Islet of Langerhans (tissue), 1 donor: ENCODE results near the gene ARHGAP11A.
"Not testable (repeated sequence)": the region's sequence is repeated elsewhere in the genome, so short reads cannot be mapped to it uniquely, and the experiment has no call there.

Experiments
- FAIRE-seq: peaks from one replicate; lab custom pipeline; 2011; peaks lifted over from hg19 to GRCh38; lab: Jason Lieb, UNC

The ARHGAP11A gene, protein sequence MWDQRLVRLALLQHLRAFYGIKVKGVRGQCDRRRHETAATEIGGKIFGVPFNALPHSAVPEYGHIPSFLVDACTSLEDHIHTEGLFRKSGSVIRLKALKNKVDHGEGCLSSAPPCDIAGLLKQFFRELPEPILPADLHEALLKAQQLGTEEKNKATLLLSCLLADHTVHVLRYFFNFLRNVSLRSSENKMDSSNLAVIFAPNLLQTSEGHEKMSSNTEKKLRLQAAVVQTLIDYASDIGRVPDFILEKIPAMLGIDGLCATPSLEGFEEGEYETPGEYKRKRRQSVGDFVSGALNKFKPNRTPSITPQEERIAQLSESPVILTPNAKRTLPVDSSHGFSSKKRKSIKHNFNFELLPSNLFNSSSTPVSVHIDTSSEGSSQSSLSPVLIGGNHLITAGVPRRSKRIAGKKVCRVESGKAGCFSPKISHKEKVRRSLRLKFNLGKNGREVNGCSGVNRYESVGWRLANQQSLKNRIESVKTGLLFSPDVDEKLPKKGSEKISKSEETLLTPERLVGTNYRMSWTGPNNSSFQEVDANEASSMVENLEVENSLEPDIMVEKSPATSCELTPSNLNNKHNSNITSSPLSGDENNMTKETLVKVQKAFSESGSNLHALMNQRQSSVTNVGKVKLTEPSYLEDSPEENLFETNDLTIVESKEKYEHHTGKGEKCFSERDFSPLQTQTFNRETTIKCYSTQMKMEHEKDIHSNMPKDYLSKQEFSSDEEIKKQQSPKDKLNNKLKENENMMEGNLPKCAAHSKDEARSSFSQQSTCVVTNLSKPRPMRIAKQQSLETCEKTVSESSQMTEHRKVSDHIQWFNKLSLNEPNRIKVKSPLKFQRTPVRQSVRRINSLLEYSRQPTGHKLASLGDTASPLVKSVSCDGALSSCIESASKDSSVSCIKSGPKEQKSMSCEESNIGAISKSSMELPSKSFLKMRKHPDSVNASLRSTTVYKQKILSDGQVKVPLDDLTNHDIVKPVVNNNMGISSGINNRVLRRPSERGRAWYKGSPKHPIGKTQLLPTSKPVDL

DNA sequence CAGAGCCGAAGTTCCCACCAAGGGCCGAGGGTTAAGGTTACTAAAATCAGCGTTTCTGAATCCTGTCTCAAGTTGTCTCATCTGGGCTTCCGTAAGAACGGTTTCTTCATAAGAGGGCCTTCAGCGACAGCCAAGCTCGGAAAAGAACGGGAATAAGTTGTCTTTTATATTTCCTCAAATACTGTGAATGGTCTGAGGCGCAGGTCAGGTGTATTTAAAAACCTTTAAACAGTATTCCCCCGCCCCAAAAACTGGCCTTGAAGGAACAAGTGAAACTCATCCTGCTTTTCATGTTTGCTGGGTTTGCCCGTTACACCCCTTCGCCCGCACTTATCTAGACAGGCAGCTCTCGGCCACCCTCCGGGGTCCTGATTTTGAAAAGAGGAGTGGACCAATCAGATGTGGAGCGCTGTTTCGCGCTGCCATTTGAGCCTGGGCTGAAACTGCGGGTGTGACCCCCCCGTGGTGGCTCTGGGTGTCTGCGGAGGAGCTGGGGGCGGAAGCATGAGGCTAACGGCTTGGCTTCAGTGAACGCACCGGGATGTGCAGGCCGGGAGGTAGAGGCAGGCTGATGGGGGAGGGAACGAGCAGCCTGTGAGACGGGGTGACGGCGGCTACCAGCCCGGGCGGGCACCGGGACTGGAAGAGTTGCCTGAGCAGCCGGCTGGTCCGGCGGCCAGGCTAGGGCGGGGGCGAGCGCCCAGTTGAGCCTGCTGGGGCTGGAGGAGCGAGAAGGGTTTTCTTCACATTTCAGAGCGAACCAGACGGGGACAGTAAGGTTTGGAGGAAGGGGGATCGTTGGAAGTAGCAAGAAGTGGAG lies at the start of gene ARHGAP11A:
Gene ARHGAP11A (plus strand): TSS at position 454 of the 820 bp plus-strand sequence. CDS start 708 bp downstream, outside the sequence.
- peak; percentile 81 for FAIRE-seq

DNA sequence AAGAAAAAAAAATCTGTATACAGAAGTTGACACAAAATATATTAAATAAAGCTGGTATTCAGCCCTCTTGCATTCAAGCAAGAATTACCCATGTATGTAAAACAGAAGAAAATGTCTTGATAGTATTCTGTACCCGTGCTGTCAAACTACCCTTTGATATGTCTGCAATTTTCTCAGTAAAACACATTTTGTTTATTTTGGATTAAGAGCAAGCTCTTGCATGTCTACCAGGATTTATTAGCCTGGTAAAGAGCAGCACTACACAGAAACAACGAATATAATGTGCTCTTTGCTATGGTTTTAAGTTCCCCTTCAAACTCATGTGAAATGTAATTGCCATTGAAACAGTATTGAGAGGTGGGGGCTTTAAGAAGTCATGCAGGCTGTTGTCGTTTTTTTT lies 46.3 kb upstream of the ARHGAP11A start:
- not testable (repeated sequence) for FAIRE-seq

DNA sequence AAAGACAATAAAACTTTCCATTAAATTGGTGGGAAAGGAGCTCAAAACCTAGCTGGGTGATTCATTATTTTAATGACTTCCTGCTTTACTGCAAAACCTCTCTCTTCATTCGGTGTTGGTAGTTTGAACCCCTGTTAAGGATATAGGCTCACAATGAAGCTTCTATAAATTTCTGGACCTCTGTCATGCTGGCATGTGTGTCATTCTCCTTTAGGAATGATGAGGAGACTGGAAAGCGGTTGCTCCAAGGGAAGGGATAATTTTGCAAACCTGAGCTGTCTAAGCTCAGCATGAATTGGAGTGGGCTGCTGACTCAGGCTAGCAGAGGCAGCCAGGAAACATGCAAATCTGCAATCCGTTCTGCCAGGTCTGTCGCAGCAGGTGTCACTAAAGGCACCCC lies 36.8 kb upstream of the ARHGAP11A start:
- FAIRE-seq = not testable (repeated sequence)

DNA sequence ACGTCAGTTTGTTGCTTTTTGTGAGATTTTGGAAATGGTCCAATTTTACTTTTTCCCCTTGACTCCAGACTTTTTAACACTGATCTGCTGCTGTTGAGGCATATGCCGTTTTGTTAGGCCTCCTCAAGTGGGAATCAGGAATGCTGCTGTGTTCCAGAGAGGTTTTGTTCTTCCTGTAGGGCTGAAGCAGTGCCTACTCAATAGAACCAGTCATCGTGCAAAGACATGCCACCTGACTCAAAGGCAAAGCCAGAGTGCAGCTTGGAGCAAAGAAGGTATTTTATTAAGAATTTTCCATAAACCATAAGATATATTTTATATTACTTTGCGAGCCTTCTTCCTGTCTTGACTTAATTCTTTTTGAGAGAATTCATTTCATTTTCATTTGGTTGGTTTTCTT lies 29.5 kb upstream of the ARHGAP11A start:
- FAIRE-seq = not testable (repeated sequence)

DNA sequence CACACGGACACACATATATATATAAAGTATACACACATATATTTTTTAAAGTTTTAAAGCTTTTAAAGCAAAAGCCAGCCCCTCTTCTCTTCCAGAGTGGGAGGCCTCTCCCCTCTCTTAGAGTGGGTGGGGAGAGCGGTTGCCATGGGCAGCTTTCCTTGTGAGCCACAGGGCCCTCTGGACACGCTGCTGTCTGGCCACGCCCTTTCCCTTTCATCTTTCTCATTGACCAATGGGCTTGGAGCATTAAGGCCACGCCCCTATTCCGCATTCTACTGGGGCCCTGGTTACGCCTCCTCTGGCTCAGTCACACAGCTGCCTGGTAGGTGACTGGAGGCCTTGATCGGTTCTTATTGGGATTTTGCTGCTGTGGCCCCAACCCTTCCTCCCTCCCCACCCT lies 22.2 kb upstream of the ARHGAP11A start, which contains the start of gene GOLGA8N:
Gene GOLGA8N (plus strand): TSS at position 306 of the 400 bp plus-strand sequence.
- FAIRE-seq = not testable (repeated sequence)

DNA sequence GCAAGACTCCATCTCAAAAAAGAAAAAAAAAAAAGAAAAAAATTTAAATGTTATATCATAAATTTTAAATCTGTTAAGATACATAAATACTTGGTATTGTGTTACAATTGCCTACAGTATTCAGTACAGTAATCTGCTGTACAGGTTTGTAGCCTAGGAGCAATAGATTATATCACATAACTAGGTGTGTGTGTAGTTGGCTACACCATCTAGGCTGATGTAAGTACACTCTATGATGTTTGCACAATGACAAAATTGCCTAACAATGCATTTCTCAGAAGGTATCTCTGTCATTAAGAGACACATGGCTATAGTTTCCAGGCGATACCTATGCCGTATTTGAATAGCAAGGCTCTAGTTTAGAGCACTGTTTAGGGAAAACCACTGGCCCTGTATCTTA lies 5.8 kb upstream of the ARHGAP11A start:
- FAIRE-seq = peak; percentile 72

DNA sequence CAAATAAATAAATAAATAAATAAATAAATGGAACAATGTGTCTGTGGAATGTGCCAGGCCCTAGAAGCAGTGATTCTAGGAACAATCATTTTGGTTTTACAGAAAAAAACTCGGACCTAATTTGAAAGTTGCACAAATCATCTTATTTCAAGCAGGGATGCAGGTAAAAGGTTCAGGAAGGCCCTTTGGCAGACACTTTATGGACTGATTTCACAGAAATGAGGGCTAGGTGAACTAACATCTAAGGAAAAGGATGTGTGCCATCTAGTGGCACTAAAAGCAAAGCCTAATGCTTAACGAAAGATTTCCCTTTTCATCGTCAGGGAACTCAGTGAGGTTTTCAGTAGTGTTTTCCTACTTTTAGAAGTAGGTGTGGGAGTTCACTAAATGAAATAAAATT lies 4.6 kb upstream of the ARHGAP11A start:
- FAIRE-seq = not testable (repeated sequence)

DNA sequence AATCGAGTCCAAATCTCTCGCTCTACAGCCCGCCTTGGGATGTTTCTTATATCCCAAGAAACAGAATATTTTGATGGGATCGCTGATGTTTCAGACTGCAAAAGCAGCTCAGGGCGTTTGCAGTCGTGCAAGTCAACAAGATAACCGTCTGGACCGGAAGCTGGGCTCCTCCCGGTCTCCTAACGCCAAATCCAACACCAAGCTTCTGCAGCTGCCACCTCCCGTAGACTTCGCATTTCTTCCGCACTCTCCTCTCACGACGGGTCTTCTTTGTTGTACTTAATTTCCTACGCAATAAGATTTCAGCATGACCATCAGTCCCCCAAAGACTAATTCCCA lies 623 bp upstream of the ARHGAP11A start:
- not testable (repeated sequence) for FAIRE-seq

DNA sequence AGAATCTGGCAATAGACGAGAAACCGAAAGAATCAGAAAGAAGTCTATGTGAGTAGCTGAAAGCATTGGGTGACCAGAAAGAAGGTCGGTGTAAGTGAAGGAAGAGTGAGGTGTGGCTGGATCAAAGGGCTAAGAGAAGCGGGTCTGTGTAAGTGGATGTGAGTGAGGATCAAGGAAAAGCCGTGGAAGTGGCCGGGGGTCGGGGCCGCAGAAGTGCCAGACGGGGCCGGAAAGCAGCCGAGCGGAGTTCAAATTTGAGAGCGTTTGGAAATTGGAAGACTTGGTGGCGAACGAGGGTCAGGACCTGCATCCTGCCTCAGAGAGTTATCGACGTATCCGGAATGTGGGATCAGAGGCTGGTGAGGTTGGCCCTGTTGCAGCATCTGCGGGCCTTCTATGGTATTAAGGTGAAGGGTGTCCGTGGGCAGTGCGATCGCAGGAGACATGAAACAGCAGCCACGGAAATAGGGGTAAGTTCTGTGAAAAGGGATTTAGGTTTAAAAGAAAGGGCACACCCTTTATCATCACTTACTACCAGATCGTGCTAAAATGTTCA lies 645 bp downstream of the ARHGAP11A start:
- FAIRE-seq = not testable (repeated sequence)

DNA sequence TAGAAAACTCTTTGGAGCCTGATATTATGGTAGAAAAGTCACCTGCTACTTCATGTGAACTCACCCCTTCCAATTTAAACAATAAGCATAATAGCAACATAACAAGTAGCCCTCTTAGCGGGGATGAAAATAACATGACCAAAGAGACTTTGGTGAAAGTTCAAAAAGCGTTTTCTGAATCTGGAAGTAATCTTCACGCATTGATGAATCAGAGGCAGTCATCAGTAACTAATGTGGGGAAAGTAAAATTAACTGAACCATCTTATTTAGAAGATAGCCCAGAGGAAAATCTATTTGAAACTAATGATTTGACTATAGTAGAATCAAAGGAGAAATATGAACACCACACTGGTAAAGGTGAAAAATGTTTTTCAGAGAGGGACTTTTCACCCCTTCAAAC lies 21.1 kb downstream of the ARHGAP11A start:
- FAIRE-seq = peak; percentile 76

DNA sequence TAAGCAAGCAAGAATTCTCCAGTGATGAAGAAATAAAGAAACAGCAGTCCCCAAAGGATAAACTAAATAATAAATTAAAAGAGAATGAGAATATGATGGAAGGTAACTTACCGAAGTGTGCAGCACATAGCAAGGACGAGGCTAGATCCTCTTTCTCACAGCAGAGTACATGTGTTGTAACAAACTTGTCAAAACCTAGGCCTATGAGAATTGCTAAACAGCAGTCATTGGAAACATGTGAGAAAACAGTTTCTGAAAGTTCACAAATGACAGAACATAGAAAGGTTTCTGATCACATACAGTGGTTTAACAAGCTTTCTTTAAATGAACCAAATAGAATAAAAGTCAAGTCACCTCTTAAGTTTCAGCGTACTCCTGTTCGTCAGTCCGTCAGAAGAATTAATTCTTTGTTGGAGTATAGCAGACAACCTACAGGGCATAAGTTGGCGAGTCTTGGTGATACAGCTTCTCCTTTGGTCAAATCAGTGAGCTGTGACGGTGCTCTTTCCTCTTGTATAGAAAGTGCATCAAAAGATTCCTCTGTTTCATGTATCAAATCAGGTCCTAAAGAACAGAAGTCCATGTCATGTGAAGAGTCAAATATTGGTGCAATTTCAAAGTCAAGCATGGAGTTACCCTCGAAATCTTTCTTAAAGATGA lies 21.7 kb downstream of the ARHGAP11A start:
- FAIRE-seq = no peak

DNA sequence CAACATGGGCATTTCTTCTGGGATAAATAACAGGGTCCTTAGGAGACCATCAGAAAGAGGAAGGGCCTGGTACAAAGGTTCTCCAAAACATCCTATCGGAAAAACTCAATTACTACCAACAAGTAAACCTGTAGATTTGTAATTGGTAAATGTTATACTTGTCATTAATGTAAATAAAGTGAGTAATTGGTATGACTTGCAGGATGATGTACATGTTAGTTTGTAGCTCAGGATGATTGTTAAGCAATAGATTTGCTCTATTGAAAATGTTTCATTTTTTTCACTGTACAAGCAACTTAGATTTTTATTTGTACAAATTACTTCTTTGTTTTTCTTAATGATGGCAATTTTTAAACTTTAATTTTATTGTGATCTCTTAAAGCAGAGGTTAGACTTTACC lies 22.4 kb downstream of the ARHGAP11A start:
- no peak for FAIRE-seq

DNA sequence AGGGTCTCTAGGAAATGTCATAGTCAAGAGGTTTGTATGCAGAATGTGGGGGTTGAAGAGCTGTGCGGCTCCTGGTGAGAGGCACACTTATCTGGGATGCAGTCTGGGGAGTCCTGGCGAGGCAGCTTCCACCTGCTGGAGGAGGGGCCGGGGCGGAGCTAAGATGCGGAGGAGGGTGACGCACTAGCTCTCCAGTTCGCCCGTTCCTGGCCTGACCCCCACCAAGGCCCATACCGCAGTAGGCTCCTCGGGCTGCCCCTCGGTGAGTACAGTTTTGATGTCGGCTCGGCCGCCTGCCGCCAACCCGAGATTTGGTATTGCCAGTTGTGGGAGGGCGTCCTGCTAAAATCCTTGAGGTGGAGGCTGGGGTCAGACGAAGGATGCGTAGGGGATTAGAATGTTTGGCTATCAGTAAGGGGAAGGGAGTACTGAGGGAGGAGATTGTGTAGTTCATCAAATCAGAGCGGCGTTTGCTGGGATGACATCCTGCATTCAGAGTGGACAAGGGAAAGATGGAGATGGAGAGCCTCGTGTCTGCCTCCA lies 26.3 kb downstream of the ARHGAP11A start, which contains the start of gene SCG5:
Gene SCG5 (plus strand): TSS at position 194 of the 543 bp plus-strand sequence. CDS start 1,883 bp downstream, outside the sequence.
- no peak for FAIRE-seq

DNA sequence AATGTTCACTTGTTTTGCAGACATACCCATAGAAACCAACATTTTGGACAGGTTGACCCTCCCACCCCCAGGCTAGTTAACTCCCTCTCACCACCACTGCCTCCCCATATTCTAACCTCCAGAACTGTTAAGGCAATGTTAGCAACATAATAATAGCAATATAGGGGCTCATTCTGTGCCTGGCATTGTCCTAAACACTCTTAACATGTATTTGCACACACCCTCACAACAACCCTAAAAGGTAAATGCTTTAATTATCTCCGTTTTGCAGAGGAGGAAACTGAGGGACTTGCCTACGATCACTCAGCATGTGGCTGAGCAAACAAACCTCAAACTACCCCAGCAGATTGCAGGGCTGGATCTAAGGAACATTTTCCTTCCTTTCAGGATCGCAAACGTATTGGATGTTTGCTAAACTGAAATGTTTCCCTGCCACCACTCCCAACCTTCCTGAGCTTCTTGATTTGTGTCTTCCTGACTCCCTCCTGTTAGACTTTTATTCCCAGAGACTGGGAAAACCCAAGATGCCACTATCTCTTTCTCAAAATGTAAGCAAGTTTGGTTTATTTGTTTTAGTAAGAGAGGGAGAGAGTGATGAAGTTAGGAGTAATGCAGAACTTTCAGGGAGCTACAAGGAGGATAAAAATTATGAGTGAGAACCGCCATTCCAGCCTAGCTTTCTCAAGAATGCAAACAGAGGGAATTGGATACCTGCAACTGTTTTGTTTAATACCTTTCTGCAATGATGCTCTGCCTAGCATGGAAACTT lies 27.5 kb downstream of the ARHGAP11A start:
- FAIRE-seq = no peak

DNA sequence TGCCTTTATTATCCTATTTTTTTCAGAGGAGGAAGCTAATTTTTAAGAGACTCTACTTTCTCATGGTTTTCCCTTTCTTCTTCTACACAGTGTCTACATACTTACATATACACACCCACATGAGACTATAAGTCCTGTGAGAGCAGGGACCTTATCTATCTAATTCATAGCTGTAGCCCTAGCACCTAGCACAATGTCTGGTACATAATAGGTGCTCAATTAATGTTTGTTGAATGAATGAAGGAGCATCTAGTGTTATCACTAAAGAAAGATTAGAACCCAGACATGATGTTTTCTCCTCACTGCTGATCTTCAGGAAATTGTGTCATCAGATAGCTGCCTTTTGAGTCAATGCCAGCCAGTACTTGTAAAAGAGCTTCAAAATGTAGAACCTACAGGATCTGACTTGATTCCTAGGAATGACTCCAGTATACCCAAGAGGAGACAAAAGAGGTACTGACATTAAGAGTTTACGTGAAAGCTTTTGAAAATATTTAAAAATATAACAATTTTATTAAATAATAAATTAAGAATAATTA lies 28.7 kb downstream of the ARHGAP11A start:
- no peak for FAIRE-seq

DNA sequence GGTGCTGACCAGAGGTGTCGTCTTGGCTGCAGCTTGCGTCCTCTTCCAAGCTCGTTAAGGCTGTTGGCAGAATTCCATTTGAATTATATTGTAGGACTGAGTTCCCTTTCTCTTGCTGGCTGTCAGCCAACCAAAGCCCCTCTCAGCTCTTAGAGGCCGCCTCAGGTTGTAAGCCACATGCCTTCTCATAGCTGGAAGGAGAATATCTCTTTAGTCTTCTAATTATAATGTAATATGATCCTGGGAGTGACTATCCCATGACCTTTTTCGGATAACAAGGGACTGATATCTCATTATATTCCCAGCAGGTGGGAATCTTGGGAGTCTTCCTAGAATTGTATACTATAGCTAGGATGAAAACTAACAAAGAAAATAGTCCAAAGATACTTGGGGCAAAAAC lies 31.0 kb downstream of the ARHGAP11A start:
- FAIRE-seq = no peak

DNA sequence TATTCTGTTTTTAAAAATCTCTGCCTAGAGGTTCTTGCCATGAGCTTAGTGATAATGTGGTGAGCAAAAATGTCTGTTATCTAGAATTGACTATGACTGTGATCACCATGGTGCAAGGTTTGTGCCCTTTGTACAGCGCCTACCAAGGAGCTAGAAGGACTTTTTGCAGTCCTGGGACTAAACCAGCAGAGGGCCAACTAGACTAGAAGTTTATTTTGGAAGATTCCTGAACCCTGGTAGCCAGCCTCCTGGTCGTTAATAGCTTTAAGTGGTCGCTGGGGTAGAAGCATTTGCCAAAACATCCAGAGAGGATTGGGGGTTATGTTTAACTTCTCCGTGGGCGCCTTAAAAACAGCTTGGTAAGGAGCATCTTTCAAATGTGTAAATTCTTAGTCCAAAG lies 34.0 kb downstream of the ARHGAP11A start:
- no peak for FAIRE-seq

DNA sequence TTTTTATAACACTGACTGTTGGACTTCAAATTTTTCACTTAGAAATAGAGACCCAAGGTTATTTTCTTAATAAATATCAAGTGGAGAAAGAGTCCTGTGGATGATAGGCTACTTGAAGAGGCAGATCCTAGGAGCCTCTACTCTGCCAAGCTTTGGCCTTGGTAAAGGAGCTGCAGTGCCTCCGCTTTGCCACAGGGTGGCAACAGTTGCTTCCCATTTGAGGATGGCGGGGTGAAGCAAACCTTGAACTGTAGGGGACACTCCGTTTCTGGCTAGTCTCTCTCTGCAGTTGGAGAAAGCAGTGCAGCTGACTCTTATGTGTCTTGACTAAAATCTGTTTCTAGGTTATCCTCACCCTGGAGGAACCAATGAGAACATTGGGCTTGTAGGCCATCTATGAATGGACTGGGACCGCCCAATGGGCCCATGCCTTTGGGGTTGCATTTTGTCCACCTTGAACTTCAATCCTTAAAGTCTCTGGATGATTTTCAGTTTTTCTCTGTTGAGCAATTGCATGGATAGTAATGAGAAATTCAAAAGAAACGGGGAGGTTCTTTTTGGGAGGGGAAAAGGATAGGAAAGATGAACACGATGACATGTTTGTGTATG lies 36.0 kb downstream of the ARHGAP11A start:
- no peak for FAIRE-seq

DNA sequence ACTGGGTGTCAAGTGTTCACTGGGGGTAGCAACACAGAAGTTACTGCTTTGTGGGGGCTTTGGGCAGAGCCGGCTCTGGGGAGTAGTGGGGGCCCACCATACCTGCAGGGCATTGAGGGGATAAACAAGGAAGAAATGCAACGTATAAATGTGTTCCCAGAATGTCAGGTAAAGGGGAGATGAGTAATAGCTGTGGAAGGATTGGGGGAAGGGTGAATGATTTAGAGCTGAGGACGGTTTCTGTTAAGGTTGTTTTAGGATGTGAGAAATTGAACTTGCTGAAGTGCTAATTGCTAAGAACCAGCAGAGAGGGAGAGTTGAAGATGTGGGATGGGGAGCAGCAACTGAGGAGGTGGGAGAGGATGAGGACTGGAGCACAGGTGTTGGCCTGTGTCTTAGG lies 36.9 kb downstream of the ARHGAP11A start:
- FAIRE-seq = no peak
